Stimulated activated CD4-positive, alpha-beta T cell treated with anti-CD3 and anti-CD28 coated beads, TNF-alpha, amount 100 ng/mL, for 1 hour (primary cell): ENCODE data around the gene NEK11.

Experiments
- DNase-seq, 3 donors: peaks; one replicate each; pipeline ENCODE4 v3.0.0-alpha.2; 2020; ENCODE audit warnings: low read depth in 3 of 3, low spot score in 1 of 3

NEK11 gene, protein sequence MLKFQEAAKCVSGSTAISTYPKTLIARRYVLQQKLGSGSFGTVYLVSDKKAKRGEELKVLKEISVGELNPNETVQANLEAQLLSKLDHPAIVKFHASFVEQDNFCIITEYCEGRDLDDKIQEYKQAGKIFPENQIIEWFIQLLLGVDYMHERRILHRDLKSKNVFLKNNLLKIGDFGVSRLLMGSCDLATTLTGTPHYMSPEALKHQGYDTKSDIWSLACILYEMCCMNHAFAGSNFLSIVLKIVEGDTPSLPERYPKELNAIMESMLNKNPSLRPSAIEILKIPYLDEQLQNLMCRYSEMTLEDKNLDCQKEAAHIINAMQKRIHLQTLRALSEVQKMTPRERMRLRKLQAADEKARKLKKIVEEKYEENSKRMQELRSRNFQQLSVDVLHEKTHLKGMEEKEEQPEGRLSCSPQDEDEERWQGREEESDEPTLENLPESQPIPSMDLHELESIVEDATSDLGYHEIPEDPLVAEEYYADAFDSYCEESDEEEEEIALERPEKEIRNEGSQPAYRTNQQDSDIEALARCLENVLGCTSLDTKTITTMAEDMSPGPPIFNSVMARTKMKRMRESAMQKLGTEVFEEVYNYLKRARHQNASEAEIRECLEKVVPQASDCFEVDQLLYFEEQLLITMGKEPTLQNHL

DNA sequence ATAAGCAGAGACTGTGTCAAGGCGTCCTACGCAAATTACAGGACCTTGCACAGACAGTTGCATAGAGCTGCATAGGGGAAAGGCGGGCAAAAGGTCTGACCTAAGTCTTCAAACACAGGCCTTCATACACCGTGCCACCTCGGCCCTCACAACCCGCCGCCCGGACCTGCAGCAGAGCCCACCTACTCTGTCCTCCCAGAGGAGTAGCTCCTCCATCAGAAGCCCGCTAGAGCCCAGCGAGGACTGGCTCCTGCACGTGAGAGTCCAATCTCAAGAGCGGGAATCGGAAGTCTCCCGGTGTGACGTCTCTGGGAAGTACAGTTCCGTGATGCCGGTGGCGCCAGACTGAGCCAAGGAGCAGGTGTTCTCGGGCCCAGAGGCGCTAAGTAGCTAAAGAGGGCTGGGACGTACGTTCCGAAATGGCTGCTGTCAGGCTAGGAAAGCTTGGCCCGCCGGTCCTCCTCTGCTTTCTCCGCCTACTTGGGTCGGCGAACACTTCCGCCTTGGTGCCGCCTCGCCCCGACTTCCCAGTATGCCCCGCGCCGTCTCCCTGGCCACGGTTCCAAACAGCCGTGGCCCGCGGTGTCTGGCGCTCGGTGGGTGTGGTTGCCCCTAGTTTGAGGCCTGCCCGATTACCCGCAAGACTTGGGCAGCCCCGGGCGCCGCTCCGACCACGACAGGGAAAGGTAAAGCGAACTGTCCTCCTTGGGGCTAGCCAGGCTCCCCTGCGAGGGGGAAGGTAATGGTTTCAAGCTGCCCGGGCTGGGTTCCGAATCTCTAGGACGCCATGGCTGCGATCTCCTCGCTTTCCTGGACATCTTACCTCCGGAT, at the start of gene NEK11, which contains the start of gene ASTE1:
Gene NEK11 (plus strand): TSS at position 557 of the 831 bp plus-strand sequence. CDS start 2,832 bp downstream, outside the sequence.
Gene ASTE1 (minus strand): TSS at position 505 of the 831 bp plus-strand sequence. CDS start 1,519 bp downstream, outside the sequence.
- DNase-seq = peak; percentile 77 to 81 (median 80)

DNA sequence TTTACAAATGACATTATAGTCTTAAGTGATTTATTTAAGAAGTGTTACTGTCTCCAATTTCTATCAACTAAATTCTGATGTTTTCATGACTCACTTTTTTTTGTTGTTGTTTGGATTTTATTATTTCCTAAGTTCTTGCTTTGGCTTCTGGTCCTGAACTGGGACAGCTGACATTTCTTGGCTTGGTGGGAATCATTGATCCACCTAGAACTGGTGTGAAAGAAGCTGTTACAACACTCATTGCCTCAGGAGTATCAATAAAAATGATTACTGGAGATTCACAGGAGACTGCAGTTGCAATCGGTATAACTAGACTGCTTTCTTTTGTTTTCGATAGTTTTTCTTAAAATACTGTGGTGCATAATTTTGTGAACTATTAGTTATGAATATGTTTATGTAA, 47.6 kb upstream of the NEK11 start:
- no peak for DNase-seq

DNA sequence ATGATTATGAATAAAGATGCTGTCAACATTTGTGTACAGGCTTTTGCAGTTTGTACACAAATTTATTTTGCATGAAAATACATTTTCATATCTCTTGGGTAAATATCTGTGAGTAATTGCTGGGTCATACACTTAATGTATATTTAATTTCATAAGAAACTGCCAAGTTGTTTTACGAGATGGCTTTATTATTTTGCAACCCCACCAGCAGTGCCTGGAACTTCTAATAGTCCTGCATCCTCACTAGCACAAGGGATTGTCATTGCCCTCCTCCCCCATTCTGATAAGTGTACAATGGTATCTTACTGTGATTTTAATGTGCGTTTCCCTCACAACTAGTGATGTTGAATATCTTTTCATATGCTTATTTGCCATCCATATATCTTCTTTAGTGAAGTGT, 45.2 kb upstream of the NEK11 start:
- DNase-seq = no peak

DNA sequence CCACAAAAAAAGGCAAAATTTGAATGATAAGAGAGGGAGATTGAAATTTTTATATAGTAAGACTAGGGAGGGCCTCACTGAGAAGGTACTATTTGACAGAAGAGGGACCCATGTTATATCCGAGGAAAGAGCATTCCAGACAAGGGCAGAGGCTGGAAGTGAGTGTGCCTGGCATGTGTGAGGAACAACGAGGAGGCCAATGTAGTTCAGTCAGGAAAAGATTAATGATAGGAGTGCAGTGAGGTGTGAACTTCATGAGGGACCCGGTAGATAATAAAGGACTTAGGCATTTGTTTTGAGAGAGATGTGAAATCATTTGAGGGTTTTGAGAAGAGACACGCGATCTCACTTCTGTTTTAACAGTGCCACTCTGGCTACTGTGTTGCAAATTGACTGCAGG, 36.4 kb upstream of the NEK11 start:
- no peak for DNase-seq

DNA sequence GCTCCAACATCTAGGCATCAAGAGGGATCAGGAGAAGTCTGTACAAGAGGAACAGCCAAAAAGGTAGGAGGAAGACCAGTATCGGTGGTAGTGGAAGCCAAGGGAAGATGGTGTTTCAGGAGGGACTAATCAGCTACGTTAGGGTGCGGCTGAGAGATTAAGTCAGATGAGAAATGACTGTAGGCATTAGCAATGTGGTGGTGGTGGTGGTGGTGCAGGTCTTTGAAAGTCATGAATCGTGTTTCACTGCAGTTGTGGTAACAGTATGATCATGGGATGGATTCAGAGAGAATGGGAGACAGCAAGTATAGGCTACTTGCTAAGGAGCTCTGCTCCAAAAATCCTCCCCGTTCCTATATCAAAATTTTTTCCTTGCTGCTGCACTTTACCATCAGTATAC, 35.6 kb upstream of the NEK11 start:
- DNase-seq = no peak

DNA sequence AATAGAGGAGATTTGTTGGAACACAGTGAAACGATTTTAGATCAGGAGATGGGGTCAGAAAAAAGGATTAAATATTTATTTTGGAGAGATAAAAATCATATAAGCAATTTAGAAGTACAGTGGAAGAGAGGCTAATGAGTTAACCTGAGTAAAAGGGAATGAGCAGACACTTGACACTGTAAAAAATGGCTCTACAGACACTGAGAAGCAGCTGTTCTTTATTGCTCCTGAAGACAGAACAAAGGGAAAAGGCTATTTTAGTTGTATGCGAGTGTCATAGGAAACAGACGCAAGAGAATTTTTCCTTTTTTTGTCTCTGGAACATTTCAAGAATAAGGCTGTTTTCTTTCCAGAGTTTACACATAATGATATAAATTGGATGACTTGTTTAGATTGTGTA, 34.3 kb upstream of the NEK11 start:
- DNase-seq = no peak

DNA sequence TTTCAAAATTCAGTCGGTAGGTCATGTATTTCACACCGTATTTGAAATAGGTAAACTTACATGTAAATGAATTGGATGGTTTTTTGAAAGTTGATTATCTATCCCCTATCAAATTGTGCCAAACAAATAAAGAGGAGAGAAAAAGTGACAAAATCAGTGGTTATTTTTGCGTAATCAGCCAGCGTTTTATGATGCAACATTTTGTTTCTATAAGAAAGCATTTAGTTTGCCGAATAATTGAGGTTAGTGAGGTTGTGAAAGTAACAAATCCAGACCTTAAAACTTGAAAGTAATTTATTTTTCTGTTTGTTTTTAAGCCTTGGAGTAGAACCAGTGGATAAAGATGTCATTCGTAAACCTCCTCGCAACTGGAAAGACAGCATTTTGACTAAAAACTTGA, 29.4 kb upstream of the NEK11 start:
- DNase-seq = no peak

DNA sequence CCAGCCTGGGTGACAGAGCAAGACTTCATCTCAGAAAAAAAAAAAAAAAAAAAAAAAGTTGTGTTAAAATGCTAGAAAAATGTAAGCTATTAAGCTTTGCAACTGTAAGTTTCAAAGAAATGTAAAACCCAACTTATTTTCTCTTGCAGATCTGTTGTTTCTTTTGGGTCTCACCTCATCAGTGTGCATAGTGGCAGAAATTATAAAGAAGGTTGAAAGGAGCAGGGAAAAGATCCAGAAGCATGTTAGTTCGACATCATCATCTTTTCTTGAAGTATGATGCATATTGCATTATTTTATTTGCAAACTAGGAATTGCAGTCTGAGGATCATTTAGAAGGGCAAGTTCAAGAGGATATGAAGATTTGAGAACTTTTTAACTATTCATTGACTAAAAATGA, 25.6 kb upstream of the NEK11 start:
- no peak for DNase-seq

DNA sequence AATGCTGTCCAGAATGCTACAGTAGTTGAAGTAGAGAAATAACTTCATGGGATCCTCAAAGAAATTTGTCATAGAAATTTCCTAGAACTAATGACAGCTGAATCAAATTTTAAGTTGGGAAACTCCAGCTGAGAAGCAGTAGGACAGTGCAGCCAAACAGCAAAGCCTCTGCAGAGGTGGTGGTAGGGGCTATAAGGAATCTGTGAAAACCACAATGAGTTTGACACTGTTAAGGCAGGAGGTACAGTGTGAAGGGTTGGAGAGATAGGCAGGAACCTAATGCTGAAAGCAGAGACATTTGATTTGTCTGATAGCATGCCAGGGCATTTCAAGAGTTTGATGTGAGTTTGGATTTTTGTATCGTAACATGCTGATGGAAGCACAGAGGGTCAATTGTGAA, 22.1 kb upstream of the NEK11 start:
- DNase-seq = no peak

DNA sequence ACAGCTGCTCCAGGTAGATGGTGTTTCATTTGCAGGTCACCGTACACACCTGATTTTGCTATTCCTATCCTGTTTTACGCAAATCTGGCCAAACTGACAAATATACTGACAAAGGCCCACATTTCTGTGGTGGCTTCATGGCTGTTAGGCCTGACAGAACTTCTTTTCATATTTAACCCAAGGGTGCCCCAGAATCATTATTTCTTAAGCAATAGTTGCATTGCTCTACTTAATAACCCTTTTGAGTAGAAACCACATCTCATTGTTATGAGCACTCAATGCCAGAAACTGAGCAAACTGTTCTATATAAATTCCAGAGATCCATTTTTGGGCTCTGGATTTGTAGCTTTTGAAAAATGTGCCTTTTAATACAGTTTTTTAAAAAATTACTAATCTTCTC, 19.4 kb upstream of the NEK11 start:
- no peak for DNase-seq

DNA sequence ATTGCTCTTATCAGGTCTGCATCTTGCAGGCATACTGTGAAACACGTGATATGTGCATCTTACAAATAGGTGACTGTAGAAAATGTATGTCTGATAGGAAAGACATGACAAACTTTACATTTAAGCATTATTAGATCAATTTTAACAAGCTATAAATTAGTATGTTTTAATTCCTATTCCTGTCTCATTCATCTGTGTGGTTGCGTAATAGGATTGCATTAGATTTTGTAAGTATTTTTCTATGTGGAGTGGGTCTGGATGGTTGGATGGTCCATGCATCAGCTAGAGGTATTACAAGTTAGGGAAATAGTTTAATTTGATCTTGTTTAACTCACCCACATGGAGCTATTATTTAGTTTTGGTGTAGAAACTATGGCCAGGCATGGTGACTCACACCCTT, 18.9 kb upstream of the NEK11 start:
- no peak for DNase-seq

DNA sequence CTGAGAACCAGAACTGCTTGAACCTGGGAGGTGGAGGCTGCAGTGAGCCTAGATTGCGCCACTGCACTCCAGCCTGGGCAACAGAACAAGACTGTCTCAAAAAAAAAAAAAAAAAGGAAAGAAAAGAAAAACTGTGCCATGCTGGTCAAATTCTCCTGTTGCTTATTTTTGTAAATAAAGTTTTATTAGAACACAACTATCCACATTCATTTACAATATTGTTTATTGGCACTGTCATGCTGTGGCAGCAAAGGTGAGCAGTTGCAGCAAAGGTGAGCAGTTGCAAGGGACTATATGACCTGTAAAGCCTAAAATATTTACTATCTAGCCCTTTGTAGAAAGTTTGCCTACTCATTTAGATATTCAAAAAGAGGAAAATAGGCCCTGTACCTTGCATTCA, 18.4 kb upstream of the NEK11 start:
- no peak for DNase-seq

DNA sequence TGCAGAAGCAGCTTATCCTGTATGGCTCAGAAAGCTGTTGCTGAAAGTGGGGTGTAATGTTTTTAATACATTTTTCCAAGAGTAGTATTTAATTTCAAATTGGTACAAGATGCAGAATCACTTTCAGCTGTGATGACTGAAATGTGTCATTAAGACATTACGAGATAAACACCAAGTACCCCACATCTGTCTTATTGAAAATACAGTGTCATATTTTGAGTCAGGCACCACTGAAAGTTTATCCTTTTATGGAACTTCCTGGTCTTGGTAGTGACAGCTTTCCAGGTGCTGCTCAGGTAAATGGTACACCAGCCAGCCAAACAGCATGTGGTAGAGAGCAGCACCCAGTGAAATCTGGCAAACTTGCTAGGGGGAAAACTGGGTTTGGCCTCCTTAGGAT, 17.0 kb upstream of the NEK11 start:
- DNase-seq = no peak

DNA sequence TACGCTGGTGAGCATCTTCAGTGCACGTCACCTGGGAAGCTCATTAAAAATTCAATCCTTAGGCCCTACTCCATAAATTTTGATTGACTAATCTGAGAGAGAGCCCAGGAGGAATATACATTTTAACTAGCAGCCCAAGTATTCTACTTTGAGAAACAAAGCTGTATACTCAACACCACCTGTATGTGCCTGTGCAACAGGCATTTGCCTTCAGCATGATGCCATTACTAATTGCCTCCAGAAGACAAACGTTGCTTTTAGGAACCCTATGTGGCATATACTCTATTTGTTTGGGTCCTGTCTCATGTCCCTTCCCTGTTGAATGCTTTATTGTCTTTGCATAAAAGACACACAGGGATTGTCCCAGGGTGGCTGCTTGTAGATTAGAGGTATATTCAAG, 7.7 kb upstream of the NEK11 start:
- no peak for DNase-seq

DNA sequence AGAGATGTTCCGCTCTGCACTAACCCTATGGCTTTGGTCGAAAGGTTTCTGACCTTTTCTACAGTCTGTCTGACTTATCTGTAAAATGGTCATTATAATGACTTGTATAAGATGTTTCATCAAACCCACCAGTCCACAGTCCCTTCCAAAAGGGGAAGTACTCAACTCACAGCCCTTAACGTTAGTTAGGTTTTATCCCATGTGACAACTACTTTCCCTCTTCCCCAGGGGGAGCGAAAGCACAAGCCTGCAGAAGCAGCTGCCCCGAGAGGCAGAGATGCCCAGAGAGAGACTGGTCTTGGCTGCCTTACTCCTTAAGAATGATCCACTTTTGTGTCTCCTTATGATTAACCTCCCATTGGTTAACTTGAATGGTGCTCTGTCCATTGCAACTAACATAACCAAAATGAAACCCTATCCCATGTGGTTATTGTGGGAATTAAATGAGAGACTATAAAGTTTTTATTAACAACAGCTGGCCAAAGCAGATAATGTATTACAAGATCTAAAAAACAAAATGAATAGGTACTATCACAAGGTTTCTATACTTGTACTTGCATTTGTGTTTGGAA, 6.5 kb upstream of the NEK11 start:
- DNase-seq = no peak

DNA sequence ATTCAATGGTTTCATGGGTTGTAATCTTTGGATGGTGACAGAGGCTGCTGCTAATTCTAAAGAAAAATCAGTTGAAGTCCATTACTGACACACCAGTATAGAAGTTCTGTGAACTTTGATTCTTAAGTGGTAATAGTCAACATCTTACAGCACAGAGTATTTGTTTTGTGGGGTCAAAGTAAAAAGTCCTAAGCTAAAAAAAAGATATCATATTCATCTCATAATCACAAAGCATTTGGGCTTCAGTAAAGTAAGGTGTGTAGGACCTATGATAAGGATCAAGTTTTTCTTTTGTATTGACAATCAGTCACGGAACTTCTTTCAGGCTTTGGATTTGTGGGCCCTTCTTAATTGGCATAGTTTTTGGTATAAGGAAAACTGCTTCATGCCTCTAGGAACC, 1.1 kb upstream of the NEK11 start:
- DNase-seq = no peak

DNA sequence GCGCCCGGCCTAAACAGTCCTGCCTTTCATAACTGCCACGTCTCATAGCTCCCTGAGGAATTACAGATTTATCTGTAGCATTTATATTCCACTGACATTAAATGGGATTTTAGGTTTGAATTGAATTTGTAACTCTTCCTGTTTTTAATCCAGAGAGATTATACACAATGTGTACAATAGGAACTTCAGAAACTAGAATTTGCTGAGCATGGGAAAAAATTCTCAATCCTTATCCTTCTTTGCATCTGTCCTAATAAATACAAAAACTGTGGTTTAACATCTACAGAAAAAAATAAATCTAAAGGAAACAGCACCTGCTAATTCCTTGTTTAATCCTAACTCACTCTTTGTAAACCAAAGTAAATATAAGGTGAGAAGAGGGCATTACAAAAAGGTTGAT, 2.2 kb downstream of the NEK11 start:
- no peak for DNase-seq

DNA sequence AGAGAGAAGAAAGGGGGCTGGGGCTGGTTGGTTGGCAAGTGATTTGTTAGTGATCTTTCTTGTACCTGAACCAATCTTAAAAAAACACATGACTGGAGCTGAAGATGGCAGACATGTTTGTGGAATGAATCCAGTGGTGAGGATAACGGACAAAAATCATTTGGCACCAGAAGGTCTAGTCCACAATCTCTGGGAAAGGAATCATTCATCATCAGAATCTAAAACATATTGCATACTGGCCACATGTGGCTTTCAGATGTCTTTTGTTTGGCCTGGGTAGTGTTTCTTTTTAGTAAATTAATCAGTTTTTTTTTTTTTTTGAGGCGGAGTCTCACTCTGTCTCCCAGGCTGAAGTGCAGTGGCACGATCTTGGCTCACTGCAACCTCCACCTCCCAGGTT, 5.0 kb downstream of the NEK11 start:
- no peak for DNase-seq

DNA sequence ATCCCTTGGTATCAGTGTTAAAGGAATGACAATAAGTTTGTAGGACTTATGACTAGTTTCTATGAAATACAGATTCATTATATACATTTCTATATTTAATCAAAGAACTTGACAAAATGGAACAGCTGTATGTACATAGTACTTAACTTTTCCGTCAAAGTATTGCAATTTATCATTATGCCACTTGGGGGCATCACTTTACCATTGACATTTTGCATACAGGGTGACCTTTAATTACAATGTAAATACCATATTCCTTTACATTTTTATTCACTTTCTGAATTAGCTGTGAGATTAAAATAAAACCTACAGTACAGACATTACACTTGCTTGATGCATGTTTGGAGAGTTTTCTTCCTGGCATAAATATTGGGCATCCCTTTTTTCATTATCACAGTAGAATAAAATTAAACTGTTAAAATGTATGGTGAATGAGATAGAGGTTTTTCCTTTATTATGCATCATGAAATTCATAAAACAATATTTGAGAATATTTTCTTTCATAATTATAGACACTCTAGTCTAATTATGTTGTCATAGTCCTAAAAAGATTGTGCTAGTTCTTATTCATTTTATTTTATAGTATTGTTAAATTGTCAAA, 6.9 kb downstream of the NEK11 start:
- no peak for DNase-seq

DNA sequence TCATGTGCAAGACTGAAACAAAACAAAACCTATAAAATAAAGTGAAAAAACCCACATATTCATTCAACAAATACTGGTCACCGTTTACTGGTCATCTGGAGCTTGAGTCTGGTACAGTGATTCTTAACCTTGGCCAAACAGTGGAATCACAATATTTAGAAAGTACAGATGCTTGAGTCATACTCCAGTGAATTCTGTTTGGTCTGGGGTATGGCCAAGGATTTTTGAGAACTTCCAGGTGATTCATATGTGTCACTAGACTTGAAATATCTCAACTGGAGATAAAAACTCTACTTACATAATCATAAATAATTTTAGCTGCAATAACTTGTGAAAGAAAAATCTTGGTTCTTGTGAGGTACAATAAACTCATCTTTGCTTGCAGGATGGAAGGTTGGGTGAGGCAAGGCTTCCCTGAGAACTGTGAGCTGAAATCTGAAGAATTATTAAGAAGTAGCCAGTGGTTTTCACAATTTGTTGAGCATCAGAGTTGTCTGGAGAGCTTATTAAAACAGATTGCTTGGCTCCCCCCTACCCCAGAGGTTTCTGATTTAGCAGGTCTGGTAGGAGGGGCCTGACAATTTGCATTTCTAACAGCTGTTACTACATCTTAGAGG, 9.6 kb downstream of the NEK11 start:
- no peak for DNase-seq

DNA sequence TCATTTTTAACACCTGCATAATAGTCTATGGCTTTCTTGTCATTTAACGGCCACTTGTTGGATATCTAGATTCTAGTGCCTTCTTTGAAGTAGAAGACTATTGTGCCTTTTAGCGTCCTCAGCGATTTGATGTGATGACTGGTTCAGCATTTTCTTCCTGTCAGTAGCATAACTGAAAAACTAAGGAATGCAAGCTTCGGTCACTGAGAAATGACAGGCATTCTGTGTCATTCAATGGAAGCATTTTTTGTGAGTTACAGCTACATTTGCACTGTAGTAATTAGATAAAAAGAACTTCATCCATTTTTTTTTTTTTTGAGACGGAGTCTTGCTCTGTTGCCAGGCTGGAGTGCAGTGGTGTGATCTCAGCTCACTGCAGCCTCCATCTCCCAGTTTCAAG, 10.3 kb downstream of the NEK11 start:
- DNase-seq = no peak
